Stimulated activated CD4-positive, alpha-beta T cell treated with anti-CD3 and anti-CD28 coated beads, Interleukin-12 subunit alpha, Interleukin-12 subunit beta, amount 100 ng/mL, for 48 hours (primary cell): ENCODE data around the gene CDC42EP4.
"Not testable (repeated sequence)": the region's sequence is repeated elsewhere in the genome, so short reads cannot be mapped to it uniquely, and the experiment has no call there.

Experiments used
- DNase-seq, 3 donors: peaks; one replicate each; pipeline ENCODE4 v3.0.0-alpha.2; 2020; ENCODE audit warnings: low read depth in 2 of 3, low spot score in 1 of 3

The CDC42EP4 gene

DNA sequence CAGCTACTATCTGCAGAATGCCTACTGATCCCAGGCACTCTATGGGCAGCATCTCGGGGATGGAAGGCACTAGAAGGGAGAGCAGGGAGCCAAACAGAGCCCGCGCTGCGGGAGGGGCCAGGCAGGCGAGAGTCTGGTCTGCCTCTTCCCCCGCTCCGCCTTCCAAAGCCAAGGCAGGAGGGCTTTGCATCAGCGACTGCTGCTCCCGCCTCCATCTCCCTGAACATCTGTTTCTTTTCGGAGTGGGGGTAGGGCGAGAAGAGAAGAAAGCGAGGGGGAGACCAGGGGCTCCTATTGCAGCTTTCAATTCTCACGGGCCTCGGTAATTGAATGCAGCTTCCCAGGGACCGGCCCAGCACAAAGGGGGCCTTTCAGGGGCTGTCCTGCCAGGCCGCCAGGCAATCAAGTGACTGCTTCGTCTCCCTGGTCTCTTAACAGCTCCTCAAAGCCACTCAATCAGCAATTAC is 31.4 kb upstream of the CDC42EP4 start:
- no peak for DNase-seq

DNA sequence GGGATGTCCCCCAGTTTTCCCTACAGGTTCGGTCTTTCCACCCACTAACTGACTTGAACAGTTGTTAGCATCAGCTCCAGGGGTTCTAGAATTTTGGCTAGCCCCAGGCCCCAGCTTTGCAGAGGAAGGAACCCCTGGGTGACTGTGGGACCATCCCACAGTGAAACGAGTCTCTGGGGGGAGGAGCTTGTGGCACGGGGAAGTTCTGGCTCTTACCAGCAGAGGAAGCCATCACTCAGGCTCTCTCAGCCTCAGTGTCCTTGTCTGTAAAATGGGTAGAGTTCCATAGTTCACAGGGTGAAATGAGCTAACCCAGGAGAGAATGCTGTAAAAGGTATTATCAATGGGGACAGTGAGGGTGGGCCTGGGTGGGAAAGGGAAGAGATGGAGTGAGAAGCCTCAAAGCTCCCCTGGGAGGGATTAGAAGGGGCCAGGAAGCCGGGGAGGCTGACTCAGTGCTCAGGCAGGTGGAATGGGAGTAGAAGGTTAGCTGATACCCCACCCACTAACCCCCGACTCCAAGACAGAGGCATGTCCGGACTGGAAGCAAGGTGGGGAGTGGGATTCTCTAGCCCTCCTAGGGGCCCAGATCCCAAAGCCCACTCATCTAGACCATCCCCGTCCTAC is 30.9 kb upstream of the CDC42EP4 start:
- DNase-seq = no peak

DNA sequence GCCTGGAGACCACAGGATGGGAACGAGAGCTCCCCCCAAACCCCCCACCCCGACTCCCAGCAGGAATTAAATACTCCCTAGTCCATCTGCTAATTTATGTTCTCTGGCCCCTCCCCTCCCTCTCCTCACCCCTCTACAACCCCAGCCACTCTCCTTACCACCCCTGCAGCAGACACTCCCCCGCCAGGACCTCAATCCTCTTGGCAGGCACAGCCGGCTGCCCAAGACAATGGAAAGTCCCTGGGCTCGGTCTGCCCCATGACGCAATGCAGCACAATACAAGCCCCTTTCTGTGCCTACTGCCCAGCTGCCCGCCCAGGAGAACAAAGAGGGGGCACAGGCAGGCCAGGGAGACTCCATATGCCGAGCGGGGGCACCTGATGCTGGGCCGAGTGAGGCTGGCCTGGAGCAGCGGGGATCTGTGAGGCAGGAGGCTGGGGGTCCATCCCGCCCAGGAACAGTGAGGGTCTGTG is 30.3 kb upstream of the CDC42EP4 start:
- no peak for DNase-seq

DNA sequence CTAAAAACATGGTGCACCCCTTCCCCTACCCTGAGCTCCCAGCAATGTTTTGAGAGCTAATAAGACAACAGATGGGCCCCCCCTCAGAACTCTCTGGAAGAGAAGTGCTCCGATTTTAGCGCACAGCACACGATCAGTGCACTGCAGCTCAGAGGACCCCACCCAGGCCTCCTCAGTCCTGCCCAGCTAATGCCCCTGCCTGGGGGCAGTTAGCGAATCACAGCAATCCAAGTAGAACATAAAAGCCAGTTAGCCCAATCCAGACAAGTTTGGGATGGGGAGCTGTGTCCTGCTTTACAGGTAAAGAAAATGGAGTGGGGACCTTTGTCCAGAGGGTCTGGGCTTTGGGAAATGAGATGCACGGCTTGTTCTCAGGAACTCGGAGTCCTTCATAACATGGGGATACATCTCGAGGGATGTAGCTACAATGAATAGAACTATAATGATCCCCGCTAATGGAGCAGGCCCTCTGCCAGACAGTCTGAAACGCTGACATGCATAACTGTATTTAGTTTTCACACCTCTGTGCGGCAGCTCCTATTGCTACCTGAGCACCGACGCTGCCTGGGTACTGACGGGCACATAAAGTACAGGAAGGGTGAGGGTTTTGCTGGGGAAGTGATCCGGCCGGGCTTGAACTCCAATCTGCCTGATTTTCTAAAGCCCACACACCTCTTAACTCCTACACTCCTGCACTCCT is 29.7 kb upstream of the CDC42EP4 start:
- DNase-seq = no peak

DNA sequence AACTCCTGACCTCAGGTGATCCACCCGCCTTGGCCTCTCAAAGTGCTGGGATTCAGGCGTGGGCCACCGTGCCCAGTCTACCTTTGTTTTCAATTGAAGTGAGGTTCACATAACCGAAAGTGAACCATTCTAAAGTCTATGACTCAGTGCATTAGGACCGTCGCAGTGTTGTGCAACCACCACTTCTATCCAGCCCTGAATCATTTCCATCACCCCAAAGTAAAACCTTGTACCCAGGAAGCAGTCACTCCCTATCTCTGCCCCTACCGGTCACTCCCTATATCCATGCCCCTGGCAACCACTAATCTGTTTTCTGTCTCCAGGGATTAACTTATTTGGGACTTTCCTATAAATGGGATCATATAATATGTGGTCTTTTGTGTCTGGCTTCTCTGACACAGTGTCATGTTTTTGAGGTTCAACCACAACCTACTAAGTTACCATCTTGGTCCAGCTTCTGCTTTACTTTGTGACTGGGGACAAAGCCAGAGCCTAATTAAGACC is 28.3 kb upstream of the CDC42EP4 start:
- DNase-seq = no peak

DNA sequence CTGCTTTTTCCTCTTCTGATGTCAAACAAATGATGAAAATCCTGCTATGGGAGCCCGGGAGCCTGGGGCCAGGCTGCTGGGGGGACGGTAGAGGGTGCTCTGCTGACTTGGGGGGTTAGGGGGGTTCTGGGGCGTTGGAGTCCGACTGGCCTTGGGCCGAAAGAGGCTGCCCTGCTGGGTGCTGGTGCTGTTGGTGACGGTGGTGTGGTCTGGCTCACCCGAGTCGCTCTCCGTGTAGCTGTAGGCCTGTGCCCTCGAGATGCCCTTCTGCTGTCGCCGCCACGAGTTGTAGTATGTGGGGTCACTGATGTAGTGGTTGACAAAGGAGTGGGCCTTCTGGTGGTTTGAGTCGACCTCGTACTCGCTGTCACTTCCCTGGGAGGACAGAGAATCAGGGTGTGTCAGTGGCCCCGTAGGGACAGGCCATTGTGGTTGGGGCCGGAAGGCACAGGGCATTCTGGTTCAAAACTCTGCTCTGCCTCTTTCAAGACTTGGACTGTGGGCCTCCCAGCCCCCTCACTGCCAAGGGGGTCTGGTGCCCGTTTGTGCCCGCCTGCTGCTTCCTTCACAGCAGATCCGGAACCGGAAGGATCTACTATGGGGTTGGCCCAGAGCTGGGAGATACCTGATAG is 26.9 kb upstream of the CDC42EP4 start:
- no peak for DNase-seq

DNA sequence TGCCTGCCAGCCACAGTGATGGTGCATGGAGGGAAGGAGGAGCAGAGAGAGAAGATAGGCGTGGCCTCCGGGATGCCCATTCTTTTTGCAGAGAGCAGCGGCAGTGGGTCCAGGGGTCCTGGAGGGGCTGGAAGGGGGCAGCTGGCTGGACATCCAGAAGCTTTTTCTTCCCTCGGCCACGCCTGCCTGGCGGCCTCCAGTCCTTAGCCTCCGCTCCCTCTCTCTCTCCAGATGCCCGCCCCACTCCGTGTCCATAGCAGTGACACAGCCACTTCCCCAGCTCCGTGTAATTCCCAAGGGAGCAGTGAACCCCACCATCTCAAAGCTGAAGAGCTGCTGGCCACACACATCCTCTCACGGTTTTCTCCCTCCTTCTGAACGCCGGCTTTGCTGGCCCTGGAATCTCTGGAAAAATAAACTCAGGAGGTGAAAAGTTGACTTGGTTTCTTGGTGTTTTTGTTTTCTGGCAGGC is 26.3 kb upstream of the CDC42EP4 start:
- DNase-seq = no peak

DNA sequence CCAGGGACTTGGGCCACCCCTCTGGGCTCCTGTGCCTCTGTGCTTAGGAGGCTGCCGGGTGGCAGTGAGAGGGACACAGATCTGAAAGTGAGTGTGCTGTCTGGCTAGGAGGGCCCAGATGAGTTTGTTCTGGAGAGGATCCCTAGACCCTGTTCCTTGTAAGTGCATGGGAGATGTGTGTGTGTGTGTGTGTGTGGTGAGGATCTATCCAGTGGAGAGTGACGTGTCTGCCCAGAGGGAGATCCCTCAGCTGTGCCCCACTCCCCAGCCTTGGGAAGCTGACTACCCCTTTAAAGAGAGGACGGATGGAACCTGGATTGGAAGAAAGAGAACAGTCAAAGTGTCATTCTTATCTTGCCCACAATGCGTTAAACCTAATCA is 25.5 kb upstream of the CDC42EP4 start:
- DNase-seq = no peak

DNA sequence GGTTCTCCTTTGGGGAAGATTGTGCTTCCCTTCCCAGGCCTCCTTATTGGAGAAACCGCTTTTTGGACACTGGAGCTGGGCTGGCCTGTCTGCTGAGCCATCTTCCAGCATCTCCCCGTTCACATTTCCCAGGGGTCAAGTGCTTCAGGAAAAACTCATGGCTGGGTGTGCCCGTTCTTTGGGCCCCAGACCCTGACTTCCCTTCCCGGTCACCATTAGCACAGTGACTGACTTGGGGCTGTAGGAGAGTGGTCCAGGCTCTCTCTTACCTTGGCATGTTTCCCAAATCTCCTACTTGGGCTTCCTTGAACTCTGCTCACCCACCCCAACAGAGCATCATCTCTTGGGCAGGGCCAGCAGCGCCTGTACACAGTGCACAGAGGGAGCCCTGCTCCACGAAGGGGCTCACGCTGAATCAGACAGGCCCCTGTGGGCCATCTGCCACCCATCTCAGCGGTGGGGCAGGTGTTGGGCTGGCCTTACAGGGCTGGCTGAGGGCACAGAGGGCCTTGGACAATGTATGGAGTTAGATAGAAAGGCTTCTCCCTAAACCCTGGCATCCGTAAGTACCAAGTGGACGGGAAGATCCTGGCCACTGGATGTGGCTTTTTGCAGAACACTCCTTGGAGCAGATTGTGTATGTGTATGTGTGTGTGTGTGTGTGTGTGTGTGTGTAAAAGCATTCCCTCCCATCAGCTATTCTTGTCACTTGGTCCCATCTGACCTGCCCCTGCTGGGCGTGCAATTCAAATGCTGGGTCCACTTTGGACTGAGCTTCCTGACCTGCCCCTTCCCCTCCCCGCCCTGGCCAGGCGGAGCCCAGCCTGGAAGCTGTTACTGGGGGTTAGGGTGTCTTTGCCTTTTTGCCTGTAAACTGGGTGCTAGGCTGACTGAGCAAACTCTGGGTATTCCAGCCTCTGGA is 24.9 kb upstream of the CDC42EP4 start:
- no peak for DNase-seq

DNA sequence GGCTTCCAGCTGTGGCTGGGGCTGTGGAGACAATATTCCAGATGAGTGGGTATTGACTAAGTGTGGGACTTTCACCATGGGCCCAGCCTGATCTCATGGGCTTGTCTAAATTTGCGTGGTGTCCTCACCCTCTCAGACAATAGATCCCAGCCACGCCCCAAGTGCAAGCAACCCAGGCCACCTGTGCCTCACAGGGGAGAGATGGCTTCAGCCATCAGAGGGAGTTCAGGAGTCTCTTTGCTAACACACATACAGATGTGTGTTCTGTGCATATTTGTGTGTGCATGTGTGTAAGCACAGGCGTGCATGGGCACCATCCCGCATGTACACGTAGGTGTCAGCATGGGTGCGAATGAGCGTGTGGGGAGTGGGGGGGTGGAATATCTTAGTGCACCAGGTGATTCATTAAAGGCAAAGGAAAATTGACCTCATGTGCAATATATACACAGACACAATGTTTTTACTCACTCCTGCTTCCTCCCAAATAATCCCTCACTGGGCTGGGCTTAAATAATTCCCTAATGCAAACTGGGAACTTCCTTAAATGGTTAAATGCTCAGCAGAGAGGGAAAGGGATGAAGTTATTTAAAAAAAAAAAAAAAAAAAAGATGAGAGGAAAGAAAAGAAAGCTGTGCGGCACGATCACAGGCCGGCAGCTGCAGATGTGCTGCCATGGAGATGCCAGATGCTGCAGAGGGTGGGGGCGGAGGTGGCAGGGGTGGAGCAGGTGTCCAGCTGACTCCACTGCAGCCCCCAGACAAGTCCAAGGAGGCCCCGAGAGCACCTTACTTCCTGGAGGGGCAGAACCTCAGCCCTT is 24.0 kb upstream of the CDC42EP4 start:
- DNase-seq = no peak

DNA sequence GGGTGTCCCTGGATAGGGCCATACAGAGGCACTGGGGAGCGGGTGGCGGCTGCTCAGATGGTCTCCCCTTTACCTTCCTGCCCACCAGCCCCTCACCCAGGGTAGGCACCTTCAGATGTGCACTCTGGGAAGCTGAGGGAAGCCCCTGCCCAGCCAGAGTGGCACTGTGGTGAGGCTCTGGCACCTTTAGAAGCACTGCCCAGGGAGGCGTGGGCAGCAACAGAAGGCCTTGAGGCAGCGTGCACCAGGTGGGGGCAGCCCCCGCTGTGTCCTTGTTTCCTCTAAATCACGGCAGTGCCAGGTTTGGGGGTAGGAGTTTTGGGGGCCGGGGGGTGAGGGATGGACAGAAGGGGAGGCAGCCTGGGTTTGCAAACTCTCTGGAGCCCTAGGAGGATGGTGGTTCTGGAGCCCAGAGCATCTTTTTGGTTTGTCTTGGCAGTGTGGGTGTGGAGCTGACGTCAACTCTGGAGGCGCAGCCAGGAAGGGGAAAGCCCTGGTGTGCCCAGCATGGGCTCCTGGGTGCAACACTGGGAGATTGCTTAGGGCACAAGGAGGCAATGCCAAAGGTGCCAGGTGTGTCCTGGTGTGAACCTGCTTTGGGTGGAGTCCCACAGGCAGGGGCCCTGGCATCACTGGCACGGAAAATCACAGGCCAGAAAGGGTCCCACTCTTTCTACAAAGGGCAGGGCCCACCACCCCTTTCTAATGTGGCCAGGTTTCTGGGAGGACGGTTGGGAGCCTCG is 23.1 kb upstream of the CDC42EP4 start:
- DNase-seq = no peak

DNA sequence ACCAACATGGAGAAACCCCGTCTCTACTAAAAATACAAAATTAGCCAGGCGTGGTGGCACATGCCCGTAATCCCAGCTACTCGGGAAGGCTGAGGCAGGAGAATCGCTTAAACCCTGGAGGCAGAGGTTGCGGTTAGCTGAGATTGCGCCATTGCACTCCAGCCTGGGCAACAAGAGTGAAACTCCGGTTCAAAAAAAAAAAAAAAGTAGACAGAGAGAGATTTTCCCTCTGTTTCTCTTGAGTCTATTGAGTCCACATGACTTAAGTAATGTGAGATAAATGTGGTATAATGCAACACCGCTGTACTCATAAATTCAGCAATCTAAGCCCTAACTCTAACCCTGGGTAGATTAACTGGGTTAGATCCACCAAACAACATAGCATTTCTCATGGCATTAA is 21.6 kb upstream of the CDC42EP4 start:
- not testable (repeated sequence) for DNase-seq

DNA sequence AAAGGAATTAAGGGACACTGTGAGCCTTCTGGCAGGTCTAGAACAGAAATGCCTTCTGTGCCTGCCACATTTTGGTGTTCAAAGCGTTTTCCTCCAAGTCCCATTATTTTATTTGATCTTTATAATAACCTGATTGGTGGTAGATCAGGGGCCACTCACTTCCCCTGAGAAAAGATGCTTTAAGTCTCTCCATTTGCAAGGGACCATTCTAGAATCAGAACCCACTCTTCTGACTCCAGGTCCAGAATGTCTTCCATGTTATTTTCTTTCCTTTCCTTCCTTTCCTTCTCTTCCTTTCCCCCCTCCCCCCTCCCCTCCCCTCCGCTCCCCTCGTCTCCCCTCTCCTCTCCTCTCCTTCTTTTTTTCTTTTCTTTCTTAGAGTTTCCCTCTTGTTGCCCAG is 19.3 kb upstream of the CDC42EP4 start:
- no peak for DNase-seq

DNA sequence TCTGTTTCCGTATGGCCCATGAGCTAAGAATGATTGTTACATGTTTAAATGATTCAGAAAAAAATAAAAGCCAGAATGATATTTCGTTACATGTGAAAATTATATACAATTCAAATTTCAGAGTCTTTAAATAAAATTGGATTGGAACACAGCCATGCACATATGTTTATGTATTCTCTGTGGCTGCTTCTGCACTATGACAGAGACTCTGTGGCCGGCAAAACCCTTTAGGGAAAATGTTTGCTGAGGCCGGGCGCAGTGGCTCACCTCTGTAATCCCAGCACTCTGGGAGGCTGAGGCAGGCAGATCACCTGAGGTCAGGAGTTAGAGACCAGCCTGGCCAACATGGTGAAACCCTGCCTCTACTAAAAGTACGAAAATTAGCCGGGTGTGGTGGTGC is 15.9 kb upstream of the CDC42EP4 start:
- DNase-seq = no peak

DNA sequence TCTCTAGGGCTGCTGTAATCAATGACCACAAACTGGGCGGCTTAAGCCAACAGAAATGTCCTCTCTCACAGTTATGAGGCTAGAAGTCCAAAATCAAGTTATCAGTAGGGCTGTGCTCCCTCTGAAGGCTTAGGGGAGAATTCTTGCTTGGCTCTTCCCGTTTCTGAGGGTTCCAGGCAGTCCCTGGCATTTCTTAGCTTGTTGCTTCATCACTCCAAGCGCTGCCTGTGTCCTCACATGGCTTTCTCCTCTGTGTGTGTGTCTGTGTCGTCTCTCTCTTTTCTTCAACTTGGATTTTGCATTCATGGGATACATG is 13.7 kb upstream of the CDC42EP4 start:
- no peak for DNase-seq

DNA sequence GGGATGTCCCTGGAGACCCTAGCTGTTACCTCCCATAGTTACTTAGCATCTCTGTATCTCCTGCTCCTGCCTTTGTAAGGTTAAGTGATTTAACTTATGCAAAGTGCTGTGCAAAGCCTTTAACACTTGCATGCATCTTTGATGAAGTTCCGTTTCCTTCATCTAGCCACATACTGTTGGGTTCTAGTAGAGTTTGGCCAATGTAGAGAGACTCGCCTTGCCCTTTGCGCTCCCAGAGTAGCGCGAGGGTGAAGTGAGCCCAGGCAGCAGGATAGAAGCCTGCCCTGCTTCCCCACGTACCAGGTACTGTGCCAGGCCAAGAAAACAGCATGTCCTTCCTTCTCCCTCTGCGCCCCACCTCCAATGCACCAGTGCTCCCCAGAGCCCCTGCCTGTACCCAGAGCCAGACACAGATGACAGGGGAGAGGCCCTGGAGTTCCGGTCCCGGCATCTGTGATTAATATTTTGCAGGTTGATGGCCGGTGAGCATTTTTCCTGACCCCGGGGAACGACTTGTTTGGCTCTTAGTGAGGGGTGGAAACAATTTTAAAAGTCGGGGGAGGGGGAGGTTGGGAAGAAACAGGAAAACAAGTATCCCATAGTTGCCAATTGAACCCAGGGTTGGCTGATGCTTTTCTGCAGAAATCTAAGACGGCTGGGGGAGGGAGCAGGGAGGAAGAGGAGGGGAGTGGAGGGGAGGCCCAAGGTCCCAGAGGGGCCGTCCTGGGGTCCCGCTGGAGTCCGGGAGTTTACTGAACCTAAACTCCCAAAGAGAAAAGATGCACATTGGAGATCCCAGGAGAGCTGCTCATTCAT is 13.1 kb upstream of the CDC42EP4 start:
- no peak for DNase-seq

DNA sequence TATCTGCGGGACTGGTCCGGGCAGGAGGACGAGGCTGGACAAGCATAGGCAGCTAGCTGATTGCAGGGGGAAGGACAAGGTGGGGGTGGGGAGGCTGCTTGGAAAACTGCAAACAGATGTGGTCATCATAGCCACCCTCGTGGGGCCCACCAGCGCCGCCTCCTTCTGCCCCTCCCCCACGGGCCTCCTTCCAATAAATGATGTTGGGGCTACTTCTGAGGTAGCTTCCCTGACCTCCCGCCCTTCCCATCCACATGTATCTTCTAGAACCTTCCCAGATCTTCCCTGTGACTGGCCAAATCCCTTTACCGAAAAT is 12.3 kb upstream of the CDC42EP4 start:
- DNase-seq = no peak

DNA sequence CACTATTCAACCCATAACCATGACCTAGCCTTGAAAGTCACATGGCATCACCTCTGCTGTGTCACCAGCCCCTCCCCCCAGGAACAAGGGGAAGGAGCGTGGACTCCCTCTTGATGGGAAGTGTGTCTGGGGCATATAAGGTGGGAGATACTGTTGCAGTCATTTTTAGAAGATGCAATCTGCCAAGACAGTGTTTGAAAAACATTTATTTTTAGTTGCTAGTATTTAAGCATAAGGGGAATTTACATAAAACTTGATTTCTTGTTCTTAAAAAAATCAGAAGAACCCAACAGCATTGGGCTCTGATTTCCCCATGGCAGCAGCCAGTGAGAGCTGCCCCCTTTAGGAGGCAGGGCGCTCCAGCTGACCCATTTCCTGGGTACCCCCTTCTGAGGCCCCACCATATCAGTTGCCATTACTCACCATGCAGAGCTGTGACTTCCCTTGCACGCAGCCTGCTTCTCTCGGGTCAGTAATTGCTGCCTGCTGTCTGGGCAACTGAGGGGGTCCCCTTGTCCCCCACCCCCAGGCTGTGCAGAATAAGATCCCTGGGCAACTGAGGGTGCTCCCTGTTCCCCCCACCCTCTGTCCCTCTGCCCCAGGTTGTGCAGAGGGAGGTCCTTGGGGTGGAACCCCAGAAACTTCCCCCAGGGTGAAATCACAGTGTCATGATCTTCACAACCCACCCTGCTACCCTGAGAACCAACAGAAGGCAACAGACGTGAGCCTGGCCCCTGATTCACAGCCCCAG is 11.8 kb upstream of the CDC42EP4 start:
- DNase-seq = no peak
